ENCODE data around the gene PDE4A.

DNA sequence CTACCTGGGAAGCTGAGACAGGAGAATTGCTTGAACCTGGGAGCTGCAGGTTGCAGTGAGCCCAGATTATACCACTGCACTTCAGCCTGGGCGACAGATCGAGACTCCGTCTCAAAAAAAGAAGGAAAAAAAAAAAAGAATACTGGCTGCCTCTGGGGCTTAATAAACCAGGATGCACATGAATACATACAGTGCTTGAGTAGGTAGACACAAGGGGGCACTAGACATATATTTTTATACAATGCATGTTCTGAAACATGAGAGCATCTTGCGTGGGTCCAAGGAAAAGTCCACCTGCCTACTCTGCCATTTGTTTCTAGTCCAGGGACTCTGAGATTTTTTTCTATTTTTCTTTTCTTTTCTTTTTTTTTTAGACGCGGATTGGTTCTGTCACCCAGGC, 51.6 kb downstream of the PDE4A start:
- no peak for TF ChIP-seq ZNF274 (IDR thresholded peaks at IDR 0.05; ENCODE audit: low read depth, low read length)
- TF ChIP-seq YY1 (IDR thresholded peaks at IDR 0.05; ENCODE audit: insufficient read depth, insufficient read length) = no peak
- no peak for TF ChIP-seq SUZ12 (IDR thresholded peaks at IDR 0.05; ENCODE audit: extremely low read depth, insufficient read depth, insufficient read length)

Measured in NT2/D1 (cell line).